GM12892 (cell line): ENCODE data around the gene SCGB1D2.

ENCODE experiments used
- DNase-seq: peaks from one replicate; pipeline ENCODE4 v3.0.0; 2011; ENCODE audit not compliant: insufficient read length
- FAIRE-seq: peaks from 2 replicates; lab custom pipeline; 2011; peaks lifted over from hg19 to GRCh38; lab: Jason Lieb, UNC
- POLR2A ChIP-seq: IDR thresholded peaks from 2 replicates; pipeline ENCODE4 v1.6.1; 2011; ENCODE audit warnings: low read depth, low read length, control low read depth
- POLR2AphosphoS5 ChIP-seq: IDR thresholded peaks from 2 replicates; pipeline ENCODE4 v1.6.1; 2011; ENCODE audit warnings: low read depth, low read length, control low read depth
- TAF1 ChIP-seq: IDR thresholded peaks from 2 replicates; pipeline ENCODE4 v1.6.1; 2011; ENCODE audit warnings: low read depth, mild to moderate bottlenecking, control low read depth, low read length, borderline replicate concordance

Gene SCGB1D2

DNA sequence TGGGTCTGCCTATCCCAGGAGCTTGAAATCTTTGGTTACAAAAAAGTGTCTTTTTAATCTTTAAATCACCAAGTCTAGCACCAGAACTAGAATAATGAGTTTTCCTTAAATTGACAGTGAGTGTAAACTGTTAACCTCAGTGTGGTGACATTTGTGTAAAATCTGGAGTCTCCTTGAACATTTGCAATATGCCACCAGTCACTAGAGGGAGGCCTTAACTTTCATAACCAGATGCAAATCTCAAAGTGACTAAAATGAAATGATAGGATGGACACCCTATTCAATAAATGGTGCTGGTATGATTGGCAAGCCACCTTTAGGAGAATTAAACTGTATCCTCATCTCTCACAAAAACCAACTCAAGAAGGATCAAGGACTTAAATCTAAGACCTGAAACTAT lies 8.3 kb upstream of the SCGB1D2 start:
- TF ChIP-seq POLR2A = no peak
- TF ChIP-seq POLR2AphosphoS5 = no peak
- no peak for TF ChIP-seq TAF1
- DNase-seq (no peak), FAIRE-seq (peak; percentile 46)

DNA sequence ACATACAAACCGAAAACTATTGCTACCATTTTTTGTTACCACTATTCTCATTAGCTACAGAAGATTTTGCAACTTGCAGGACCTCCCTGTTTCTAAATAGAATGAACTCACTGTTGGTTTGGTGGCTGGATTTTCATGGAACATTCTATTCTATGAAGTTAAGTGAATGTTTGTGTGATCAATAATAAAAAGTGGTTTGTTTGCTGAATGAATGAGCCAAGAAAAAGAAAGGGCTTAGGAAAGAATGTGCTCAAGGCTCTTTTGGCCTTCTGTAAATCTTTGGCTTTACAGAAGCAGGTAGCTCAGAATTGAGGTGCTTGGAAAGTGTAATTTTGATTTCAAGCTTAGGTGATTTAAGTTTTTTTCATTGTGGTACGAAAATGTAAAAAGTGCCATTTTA lies 5.9 kb upstream of the SCGB1D2 start:
- DNase-seq (no peak), FAIRE-seq (no peak)
- TF ChIP-seq TAF1 = no peak
- no peak for TF ChIP-seq POLR2A
- no peak for TF ChIP-seq POLR2AphosphoS5

DNA sequence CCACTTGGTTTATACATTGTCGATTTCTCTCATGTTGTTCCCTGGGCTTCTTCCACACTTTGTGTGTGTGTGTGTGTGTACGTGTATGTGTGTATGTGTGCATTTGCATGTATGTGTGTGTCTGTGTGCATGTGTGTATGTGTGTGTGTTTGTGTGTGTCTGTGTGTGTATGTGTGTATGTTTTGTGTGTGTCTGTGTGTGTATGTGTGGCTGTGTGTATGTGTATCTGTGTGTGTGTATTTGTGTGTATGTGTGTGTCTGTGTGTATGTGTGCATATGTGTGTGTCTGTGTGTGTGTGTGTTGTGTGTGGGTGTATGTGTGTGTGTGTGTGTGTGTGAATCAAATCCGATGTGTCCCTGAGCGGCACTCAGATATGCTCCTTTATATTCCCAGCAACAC lies 4.5 kb upstream of the SCGB1D2 start:
- DNase-seq (no peak), FAIRE-seq (no peak)
- TF ChIP-seq POLR2A (no peak), POLR2AphosphoS5 (no peak), TAF1 (no peak)

DNA sequence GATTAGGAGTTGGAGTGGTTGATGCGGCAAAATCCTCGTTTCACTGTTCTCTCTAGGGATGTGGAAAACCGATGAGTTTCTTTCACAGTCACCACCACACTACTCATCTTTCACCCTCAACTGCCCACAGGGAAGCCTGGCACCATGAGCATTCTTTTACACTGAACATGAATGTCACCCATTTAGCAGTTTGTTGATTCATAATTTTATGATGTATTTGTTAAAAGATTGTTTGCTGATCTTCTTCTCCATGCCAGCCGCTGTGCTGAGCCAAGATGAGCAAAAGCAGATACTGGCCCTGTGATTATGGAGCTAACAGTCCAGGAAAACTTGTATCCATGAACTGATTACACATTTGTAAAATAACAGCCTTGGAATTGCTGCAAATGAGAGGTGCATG lies 3.9 kb upstream of the SCGB1D2 start:
- DNase-seq (no peak), FAIRE-seq (no peak)
- TF ChIP-seq POLR2AphosphoS5 = no peak

DNA sequence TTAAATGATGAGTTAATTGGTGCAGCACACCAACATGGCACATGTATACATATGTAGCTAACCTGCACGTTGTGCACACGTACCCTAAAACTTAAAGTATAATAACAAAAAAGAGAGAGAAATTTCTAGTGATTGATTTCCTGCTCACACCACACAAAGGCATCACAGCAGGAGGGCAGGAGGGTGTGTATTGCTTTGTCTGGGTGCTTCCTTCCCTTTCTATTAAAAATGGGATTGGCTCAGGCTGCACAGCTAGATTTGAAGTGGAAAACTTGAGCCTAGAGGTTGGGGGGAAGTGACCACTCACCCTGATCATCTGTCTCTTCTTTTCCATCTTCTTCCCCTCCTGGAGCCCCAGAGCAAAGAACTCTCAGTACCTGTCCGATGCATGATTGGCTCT lies 944 bp upstream of the SCGB1D2 start:
- FAIRE-seq (no peak), DNase-seq (no peak)
- no peak for TF ChIP-seq POLR2AphosphoS5
- no peak for TF ChIP-seq TAF1
- no peak for TF ChIP-seq POLR2A

DNA sequence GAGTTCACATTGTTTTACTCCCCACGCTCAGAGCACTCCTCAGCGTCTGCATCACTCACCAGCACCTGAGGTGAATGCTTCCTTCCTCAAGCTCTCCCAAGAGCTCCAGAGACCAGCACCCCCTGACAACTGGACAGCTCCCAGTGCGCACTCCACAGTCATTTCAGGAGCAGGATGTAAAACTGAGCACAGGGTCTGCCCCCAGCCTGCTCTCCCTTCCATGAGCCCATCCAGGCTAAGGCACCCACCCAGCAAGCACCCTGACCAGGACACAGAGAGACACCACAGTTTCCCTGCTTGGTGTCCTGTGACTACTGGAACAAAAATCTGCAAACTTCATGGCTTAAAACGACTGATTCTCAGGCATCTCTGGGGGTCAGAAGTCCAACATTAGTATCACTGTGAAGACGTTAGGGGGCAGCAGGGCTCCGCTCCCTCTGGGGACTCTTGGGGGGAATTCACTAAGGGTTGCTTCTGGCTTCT lies 3.3 kb downstream of the SCGB1D2 start:
- DNase-seq (no peak), FAIRE-seq (no peak)
- TF ChIP-seq TAF1 (no peak), POLR2A (no peak), POLR2AphosphoS5 (no peak)

DNA sequence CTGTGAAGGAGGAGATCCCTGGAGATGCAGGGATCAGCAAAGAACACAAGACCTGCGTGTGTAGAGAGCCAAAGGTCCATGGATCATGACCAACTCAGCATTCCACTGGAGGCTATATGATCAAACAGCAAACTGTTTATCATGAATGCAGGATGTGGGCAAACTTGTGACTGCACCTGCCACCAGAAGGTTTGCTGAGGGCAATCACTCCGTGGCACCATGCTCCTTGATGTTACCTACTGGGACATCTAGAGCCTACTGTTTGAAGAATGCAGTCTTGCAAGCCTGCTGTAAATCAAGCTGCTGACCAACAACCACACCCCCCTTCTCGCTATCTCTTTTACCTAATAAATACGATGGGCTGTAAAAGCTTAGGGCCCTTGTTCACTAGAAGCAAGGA lies 9.7 kb downstream of the SCGB1D2 start:
- TF ChIP-seq POLR2A (no peak), TAF1 (no peak), POLR2AphosphoS5 (no peak)
- DNase-seq = no peak
- no peak for FAIRE-seq

DNA sequence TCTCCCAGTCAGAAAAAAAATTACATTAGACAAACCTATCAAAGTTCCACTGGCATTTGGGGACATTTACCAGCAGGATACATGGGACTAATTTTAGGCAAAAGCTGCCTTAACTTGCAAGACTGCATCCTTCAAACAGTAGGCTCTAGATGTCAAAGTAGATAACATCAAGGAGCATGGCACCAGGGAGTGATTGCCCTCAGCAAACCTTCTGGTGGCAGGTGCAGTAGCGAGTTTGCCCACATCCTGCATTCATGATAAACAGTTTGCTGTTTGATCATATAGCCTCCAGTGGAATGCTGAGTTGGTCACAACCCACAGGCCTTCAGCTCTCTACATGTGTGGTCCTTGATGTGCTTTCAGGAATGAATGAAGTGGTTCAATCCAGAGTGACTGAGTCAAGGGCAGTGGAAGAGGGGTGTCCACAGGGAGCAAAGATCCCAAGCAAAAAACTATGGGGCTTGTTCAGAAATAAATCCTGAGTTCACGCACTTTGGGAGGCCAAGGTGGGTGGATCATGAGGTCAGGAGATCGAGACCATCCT lies 12.0 kb downstream of the SCGB1D2 start:
- no peak for FAIRE-seq
- TF ChIP-seq POLR2AphosphoS5 (no peak), POLR2A (no peak), TAF1 (no peak)
- DNase-seq = no peak

DNA sequence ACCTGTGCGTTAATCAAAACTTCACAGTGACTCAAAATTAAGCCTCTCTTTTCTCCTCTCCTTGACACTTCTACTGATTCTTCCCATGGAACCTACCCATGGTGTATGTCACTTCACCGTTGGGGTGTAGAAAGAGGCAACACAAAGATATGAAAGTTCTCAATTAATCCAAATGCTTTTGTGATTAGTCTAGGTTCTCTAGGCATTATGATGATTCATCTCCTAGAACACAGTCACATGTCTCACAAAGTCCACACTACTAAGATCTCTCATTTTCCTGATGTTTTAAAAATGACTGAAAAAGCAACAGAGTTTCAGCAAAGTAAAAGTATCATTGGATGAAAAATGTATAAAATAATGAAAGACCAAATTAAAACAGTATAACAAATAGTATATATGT lies 14.2 kb downstream of the SCGB1D2 start:
- no peak for TF ChIP-seq TAF1
- no peak for TF ChIP-seq POLR2AphosphoS5
- no peak for TF ChIP-seq POLR2A
- FAIRE-seq = no peak

DNA sequence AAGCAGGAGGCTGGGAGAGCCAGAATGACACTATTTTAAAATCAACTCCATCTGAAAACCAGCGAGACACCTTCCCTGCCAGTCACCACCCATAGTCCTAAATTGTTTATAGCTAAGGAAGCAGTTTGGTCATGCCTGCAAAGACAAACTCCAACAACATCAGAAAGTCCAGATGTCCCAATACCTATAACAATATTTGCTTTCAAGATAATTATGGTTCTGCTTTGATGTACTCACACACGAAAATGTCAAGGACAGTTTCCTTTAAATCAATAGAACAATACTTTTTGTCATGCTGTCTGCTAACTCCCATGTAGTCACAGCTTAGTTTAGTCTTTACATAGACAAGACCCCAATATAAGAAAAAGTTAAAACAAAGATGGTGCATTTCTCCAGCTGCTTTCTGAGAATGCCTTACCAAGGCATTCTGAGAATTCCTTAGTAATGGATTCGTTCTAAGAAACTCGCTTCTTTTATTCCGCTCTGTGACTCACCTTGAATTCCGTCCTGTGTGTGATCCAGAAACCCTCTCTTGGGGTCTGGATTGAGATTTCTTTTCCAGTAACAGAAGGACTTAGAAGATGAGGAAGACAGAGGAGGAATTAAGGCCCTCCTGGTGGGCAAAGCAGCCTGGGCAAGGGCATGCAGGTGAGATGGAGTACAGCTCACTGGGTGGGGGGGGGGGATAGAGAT lies 18.4 kb downstream of the SCGB1D2 start:
- no peak for TF ChIP-seq POLR2A
- TF ChIP-seq TAF1 = no peak
- TF ChIP-seq POLR2AphosphoS5 = no peak
- FAIRE-seq (no peak), DNase-seq (no peak)

More for the DNA sequence above, 14.2 kb downstream of the SCGB1D2 start:
- DNase-seq = no peak

DNA sequence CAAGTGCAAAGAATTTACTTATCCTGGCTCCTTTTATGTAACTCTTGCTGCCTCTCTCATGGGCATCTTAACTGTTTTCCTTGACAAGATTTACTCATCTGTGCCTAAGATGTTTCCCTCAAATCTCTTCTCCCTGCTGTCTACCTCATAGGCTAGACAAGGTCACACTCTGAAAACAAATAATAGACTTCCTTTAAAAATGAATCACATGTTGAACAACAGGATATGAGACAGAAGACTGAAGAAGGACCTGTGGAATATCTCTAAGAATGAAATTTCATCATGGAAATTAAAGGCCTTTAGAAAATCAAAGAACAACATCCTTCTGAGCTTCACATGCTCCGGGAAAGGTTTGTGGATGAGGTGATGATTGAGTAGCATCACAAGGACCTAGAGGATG lies 22.0 kb downstream of the SCGB1D2 start:
- TF ChIP-seq POLR2AphosphoS5 (no peak), TAF1 (no peak), POLR2A (no peak)
- no peak for FAIRE-seq
- no peak for DNase-seq

DNA sequence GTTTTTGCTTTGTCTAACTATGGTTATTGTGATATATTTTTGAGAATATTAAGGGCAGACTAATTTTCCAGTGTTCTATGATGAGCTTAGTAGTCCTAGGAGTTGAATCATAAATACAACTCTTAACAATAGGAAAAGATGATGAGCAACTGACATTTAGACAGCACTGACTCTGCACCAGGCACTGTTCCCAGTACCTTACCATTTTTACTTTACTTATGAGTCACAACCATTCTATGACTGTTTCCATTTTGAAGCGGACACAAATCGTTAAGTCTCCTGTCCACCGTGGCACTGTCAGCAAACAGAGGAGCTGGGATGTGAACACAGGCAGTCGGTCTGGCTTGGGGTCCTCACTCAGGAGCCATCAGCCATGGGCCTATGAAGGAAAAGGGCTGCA lies 24.5 kb downstream of the SCGB1D2 start:
- DNase-seq = no peak
- no peak for FAIRE-seq
- TF ChIP-seq TAF1 (no peak), POLR2A (no peak), POLR2AphosphoS5 (no peak)
